HL-60/S4 (cell line): ENCODE data around the gene FSHR.

Experiments used
- in situ Hi-C: fragments of 300-500 bp; cut with MboI; formaldehyde crosslinking; loops from 2 replicates; pipeline ENCODE4 v1.14.3; 2022; ENCODE audit warnings: low sequenced_read_pairs

The FSHR gene

GRCh38 chr2:48915227-48915626 is 239.1 kb downstream of the FSHR start:
- in situ Hi-C loops: no loop called here

DNA sequence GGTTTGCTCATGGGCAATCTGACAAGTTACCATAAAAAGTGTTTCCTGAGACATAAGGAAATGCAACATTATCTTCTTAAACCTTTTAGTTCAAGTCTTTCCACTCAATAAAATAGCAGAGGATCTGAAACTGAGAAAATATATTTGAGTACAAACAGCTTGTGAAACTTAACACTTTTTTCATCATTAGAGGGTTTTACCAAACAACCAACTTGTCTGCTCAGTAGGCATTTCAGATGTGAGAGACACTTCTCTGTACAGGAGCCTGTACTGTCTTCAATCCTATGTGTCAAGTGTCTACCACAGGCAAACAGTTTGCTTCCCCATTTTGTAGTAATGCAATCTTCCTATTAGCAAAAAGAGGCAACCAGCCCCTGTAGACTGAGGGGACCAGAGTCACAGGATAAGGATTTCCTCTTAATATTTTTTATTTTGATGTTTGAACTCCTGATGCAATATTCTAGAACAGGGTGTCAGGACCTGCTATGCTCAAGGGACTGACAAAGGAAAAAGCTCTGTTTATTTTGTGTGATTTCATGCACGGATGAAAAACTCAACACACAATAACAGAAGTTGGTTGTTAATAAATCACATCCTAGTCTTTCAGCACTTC is 239.7 kb downstream of the FSHR start:
- in situ Hi-C loops: no loop called here
